H1 (cell line): Measurements from ENCODE around the gene EID1. TPM values are rescaled to one million over a fixed set of nuclear protein-coding genes. Genes with fewer than 3 reads are reported as not detected.

ENCODE experiments used
- CTCF ChIA-PET: fragments of 300-600 bp; sonication (Branson Sonifier 250); formaldehyde crosslinking; loops from one replicate; lab custom pipeline; 2021; ENCODE audit not compliant: partially characterized antibody; lab: Charles Lee
- POLR2A ChIA-PET: fragments of 300-600 bp; sonication (Branson Sonifier 250); formaldehyde crosslinking; loops from one replicate; lab custom pipeline; 2021; ENCODE audit warnings: inconsistent platforms; ENCODE audit not compliant: partially characterized antibody; lab: Charles Lee
- DNase-seq, 2 experiments: peaks; one replicate each; pipeline versions ENCODE4 v3.0.0 to v3.0.0-alpha.2; 2010 to 2022; ENCODE audit warnings: low spot score in 2 of 2, low read depth in 1 of 2, mixed read lengths in 1 of 2
- FAIRE-seq: peaks from 2 replicates; lab custom pipeline; 2011; peaks lifted over from hg19 to GRCh38; lab: Jason Lieb, UNC
- H2AFZ ChIP-seq: 2 replicates; pipeline ENCODE4 v1.8.1; 2012; ENCODE audit warnings: low read length, inconsistent platforms
- H2AK5ac ChIP-seq: 2 replicates; pipeline ENCODE4 v1.6.1; 2013; ENCODE audit warnings: low read depth, low read length
- H2BK120ac ChIP-seq: replicated peaks from 2 replicates; pipeline ENCODE3; 2013; ENCODE audit warnings: low read depth, low read length, inconsistent platforms
- H2BK12ac ChIP-seq: 2 replicates; pipeline ENCODE4 v1.6.1; 2013; ENCODE audit warnings: low read depth, low read length
- H2BK15ac ChIP-seq: 2 replicates; pipeline ENCODE4 v1.6.1; 2013; ENCODE audit warnings: low read length
- H2BK20ac ChIP-seq: 2 replicates; pipeline ENCODE4 v1.6.1; 2013; ENCODE audit warnings: low read length
- H2BK5ac ChIP-seq: 2 replicates; pipeline ENCODE4 v1.6.1; 2013; ENCODE audit warnings: low read depth, low read length
- H3K14ac ChIP-seq: 2 replicates; pipeline ENCODE4 v1.6.1; 2013; ENCODE audit warnings: inconsistent platforms; ENCODE audit not compliant: insufficient read length
- H3K18ac ChIP-seq: 2 replicates; pipeline ENCODE4 v1.6.1; 2013; ENCODE audit warnings: low read length; ENCODE audit errors: extremely low read depth
- H3K23ac ChIP-seq: 2 replicates; pipeline ENCODE4 v1.6.1; 2013; ENCODE audit warnings: inconsistent platforms; ENCODE audit not compliant: insufficient read length
- H3K23me2 ChIP-seq: 2 replicates; pipeline ENCODE4 v1.6.1; 2013; ENCODE audit warnings: low read depth, low read length
- H3K27ac ChIP-seq: 2 replicates; pipeline ENCODE4 v1.6.1; 2011; ENCODE audit warnings: low read depth, low read length, inconsistent platforms
- H3K27me3 ChIP-seq, 4 experiments: replicated peaks in 1 of 4; 1 replicate in 1 of 4; 2 replicates in 3 of 4; pipeline versions ENCODE4 v1.6.1 to v1.8.1; 2011 to 2013; ENCODE audit warnings: low read length in 3 of 4, mild to moderate bottlenecking in 3 of 4, inconsistent platforms in 2 of 4, mixed read lengths in 2 of 4, moderate library complexity in 1 of 4; ENCODE audit not compliant: control insufficient read depth in 3 of 4, insufficient read depth in 3 of 4; ENCODE audit errors: extremely low read depth in 1 of 4
- H3K36me3 ChIP-seq, 4 experiments: 2 replicates each; pipeline versions ENCODE4 v1.6.1 to v1.8.1; 2011 to 2013; ENCODE audit warnings: mild to moderate bottlenecking in 4 of 4, low read length in 3 of 4, moderate library complexity in 2 of 4, control low read depth in 1 of 4, inconsistent platforms in 1 of 4; ENCODE audit not compliant: insufficient read depth in 4 of 4, control insufficient read depth in 2 of 4
- H3K4ac ChIP-seq: replicated peaks from 2 replicates; pipeline ENCODE3; 2013; ENCODE audit warnings: low read length, low read depth, mixed read lengths, inconsistent platforms; ENCODE audit not compliant: insufficient read length
- H3K4me1 ChIP-seq, 4 experiments: replicated peaks in 1 of 4; 1 replicate in 1 of 4; 2 replicates in 3 of 4; pipeline versions ENCODE4 v1.6.1 to v1.8.1; 2011 to 2013; ENCODE audit warnings: low read length in 3 of 4, inconsistent platforms in 2 of 4, mixed read lengths in 1 of 4; ENCODE audit not compliant: insufficient read depth in 4 of 4, control insufficient read depth in 3 of 4
- H3K4me2 ChIP-seq, 2 experiments: 2 replicates each; pipeline versions ENCODE4 v1.6.1 to v1.8.1; 2011 to 2013; ENCODE audit warnings: low read depth in 2 of 2, low read length in 2 of 2, control low read depth in 1 of 2, inconsistent platforms in 1 of 2, mild to moderate bottlenecking in 1 of 2; ENCODE audit not compliant: insufficient read depth in 1 of 2
- H3K4me3 ChIP-seq, 4 experiments: fragments of 200-600, 300-600 bp in 1 of 4; sonication (generic), shearing (Covaris generic), sonication (Bioruptor Twin) in 1 of 4; 2 replicates each; pipeline versions ENCODE4 v1.5.1 to v1.8.1; 2011 to 2016; ENCODE audit warnings: low read length in 4 of 4, low read depth in 3 of 4, control low read depth in 2 of 4, inconsistent platforms in 2 of 4, mild to moderate bottlenecking in 2 of 4, mixed read lengths in 1 of 4, moderate library complexity in 1 of 4; ENCODE audit not compliant: insufficient read depth in 2 of 4; ENCODE audit errors: extremely low read depth in 1 of 4
- H3K56ac ChIP-seq: replicated peaks from 2 replicates; pipeline ENCODE3; 2013; ENCODE audit warnings: low read depth, mild to moderate bottlenecking, mixed read lengths, low read length, inconsistent platforms; ENCODE audit not compliant: insufficient read length
- H3K79me1 ChIP-seq: 2 replicates; pipeline ENCODE4 v1.6.1; 2013; ENCODE audit warnings: low read depth, low read length, control low read depth
- H3K79me2 ChIP-seq, 2 experiments: 2 replicates each; pipeline versions ENCODE4 v1.6.1 to v1.8.1; 2012 to 2013; ENCODE audit warnings: low read length in 2 of 2, mild to moderate bottlenecking in 2 of 2, inconsistent platforms in 1 of 2; ENCODE audit not compliant: insufficient read depth in 2 of 2, control insufficient read depth in 1 of 2
- H3K9ac ChIP-seq, 4 experiments: replicated peaks in 1 of 4; 1 replicate in 1 of 4; 2 replicates in 3 of 4; pipeline versions ENCODE4 v1.6.1 to v1.8.1; 2011 to 2013; ENCODE audit warnings: low read depth in 3 of 4, low read length in 3 of 4, control low read depth in 2 of 4, mild to moderate bottlenecking in 2 of 4, moderate library complexity in 2 of 4, inconsistent platforms in 1 of 4; ENCODE audit errors: extremely low read depth in 1 of 4
- H3K9me3 ChIP-seq, 2 experiments: 2 replicates each; pipeline versions ENCODE4 v1.6.1 to v1.8.1; 2012 to 2013; ENCODE audit warnings: mild to moderate bottlenecking in 2 of 2, moderate library complexity in 2 of 2, control low read depth in 1 of 2, inconsistent platforms in 1 of 2, low read depth in 1 of 2, low read length in 1 of 2, mixed read lengths in 1 of 2; ENCODE audit not compliant: insufficient read depth in 2 of 2
- H4K20me1 ChIP-seq, 2 experiments: replicated peaks in 1 of 2; 2 replicates each; pipeline versions ENCODE3 to v1.8.1; 2011 to 2013; ENCODE audit warnings: inconsistent platforms in 2 of 2, low read length in 2 of 2, mild to moderate bottlenecking in 1 of 2; ENCODE audit not compliant: insufficient read depth in 2 of 2, control insufficient read depth in 1 of 2
- H4K5ac ChIP-seq: 2 replicates; pipeline ENCODE4 v1.6.1; 2013; ENCODE audit warnings: low read length, low read depth, mixed read lengths, inconsistent platforms; ENCODE audit not compliant: insufficient read length
- H4K8ac ChIP-seq: 2 replicates; pipeline ENCODE4 v1.8.0; 2013; ENCODE audit warnings: mild to moderate bottlenecking, moderate library complexity, low read length, inconsistent platforms; ENCODE audit not compliant: insufficient read depth; ENCODE audit errors: extremely low read depth
- H4K91ac ChIP-seq: replicated peaks from 2 replicates; pipeline ENCODE3; 2013; ENCODE audit warnings: low read length, mixed read lengths, inconsistent platforms; ENCODE audit not compliant: insufficient read length
- POLR2AphosphoS5 ChIP-seq: IDR thresholded peaks from 2 replicates; pipeline ENCODE4 v1.6.1; 2011; ENCODE audit warnings: low read depth, low read length
- RFX5 ChIP-seq: IDR thresholded peaks from 2 replicates; pipeline ENCODE4 v1.6.1; 2011; ENCODE audit warnings: low read depth, low read length, improper control_type of control experiment, borderline replicate concordance
- RNF2 ChIP-seq: fragments of 200-900, 300-1000 bp; sonication (generic); IDR thresholded peaks from 2 replicates; pipeline ENCODE4 v1.7.1; 2016; ENCODE audit warnings: borderline replicate concordance, low read depth, mild to moderate bottlenecking, antibody characterized with exemption, low read length; ENCODE audit not compliant: poor library complexity, severe bottlenecking; ENCODE audit errors: missing control alignments
- WGBS, 2 experiments: shearing (Covaris generic) in 1 of 2; methylation state at CpG; one replicate each; pipeline versions ENCODE4 v1.1.6 to v1.1.7; 2013 to 2015; ENCODE audit warnings: low lambda C conversion rate in 2 of 2, mixed read lengths in 2 of 2, inconsistent platforms in 1 of 2, low coverage in 1 of 2, missing lambda C conversion rate in 1 of 2; ENCODE audit not compliant: insufficient replicate concordance in 2 of 2, insufficient coverage in 1 of 2, insufficient read length in 1 of 2; ENCODE audit errors: extremely low coverage in 1 of 2, missing lambda C conversion rate in 1 of 2; 5-methylcytosine and 5-hydroxymethylcytosine counted together
- polyA plus RNA-seq, 7 experiments: library from polyadenylated mRNA; depleted of rRNA in 3 of 7; stranded (reverse) in 5 of 7; unstranded in 2 of 7; fragments of >200 nt in 5 of 7; fragments of 200-250 nt in 2 of 7; gene quantifications; 1 replicate in 5 of 7; 2 replicates in 1 of 7; 4 replicates in 1 of 7; pipeline versions ENCODE4 v1.2.1 to v1.2.3, GENCODE V29; 2011 to 2013; ENCODE audit warnings: missing spikeins in 2 of 7, mixed read lengths in 2 of 7
- total RNA-seq: library from RNA; stranded (reverse); fragmentation: NEBNext Ultra II Directional; extraction: Animal tissue kit (Norgen Biotek cat#: 25700); gene quantifications from 2 replicates; pipeline ENCODE4 v1.2.1, GENCODE V29; 2021

Gene EID1
- total and polyA plus RNA-seq, 2 of the 8 experiments (the other 6 are each of a cell fraction or from before 2014, with no cell fraction given): 101 to 110 TPM

DNA sequence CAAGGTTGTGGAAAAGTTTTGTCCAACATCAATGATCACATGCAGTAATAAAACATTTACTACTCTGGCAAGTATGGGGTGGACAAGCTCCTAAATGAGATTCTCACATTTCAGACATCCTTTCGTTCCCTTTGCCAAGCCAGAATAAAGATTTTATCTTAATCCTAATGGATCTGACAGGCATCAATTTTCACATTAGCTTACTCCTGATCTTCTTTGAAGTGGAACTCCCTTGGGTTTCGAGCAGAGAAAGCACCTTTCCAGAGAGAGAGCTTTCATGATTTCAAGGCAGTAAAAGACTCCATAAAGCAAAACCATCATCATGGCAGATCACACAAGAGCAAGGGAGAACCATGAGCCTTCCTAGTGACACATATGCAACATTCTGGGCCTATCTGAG, 27.3 kb upstream of the EID1 start:
- Histone ChIP-seq H4K20me1 (no peaks in the 10 kb centered on the region), H2BK12ac (no peak overlapping the region), H3K4ac (no peak overlapping the region), H3K79me1 (no peaks in the 10 kb centered on the region), H3K27ac (no peak overlapping the region), H4K5ac (no peak overlapping the region), H2BK120ac (no peak overlapping the region), H3K23ac (no peak overlapping the region), H4K8ac (no peak overlapping the region), H3K4me3 (no peak overlapping the region), H3K36me3 (no peaks in the 10 kb centered on the region), H4K91ac (no peak overlapping the region), H3K4me2 (no peak overlapping the region), H3K4me1 (peaks cover 0 to 4% (median 2%) of the 10 kb centered on the region in 4 experiments; a peak in 4 of 7 replicates), H2BK5ac (no peak overlapping the region), H3K9me3 (no peaks in the 10 kb centered on the region), H2BK20ac (no peak overlapping the region), H3K9ac (no peak overlapping the region), H3K23me2 (no peaks in the 10 kb centered on the region), H2AK5ac (no peak overlapping the region), H2AFZ (no peak overlapping the region), H3K27me3 (no peaks in the 10 kb centered on the region), H3K18ac (no peak overlapping the region), H2BK15ac (no peak overlapping the region), H3K79me2 (no peaks in the 10 kb centered on the region), H3K14ac (no peak overlapping the region), H3K56ac (no peak overlapping the region)
- TF ChIP-seq RFX5: no peak
- TF ChIP-seq POLR2AphosphoS5: no peak
- no peak for TF ChIP-seq RNF2
- no peak for FAIRE-seq
- 86% methylated on average over 2 of the region's 2 CpGs; no CpG with 5 or more reads in 1 of the 2 experiments for WGBS, 2 experiments
- no peak for DNase-seq
- ChIA-PET POLR2A (no interaction called here), CTCF (interaction anchor here (1.2 kb wide), 1 partner anchor 236 kb away, joined by 3 read pairs; no protein-coding TSS in a partner anchor)
